AG09319 (cell line): ENCODE data around the gene GPR15LG.
"Not testable (repeated sequence)": the region's sequence is repeated elsewhere in the genome, so short reads cannot be mapped to it uniquely, and the experiment has no call there.

ENCODE experiments used
- DNase-seq: peaks from one replicate; pipeline ENCODE4 v3.0.0-alpha.2; 2010; ENCODE audit warnings: low read depth; ENCODE audit errors: extremely low read depth
- CTCF ChIP-seq: IDR thresholded peaks from 2 replicates; pipeline ENCODE4 v1.5.1; 2011; ENCODE audit warnings: low read depth, mild to moderate bottlenecking, inconsistent platforms, low read length, moderate library complexity

GPR15LG gene

GRCh38 chr10:84140036-84140379 lies 33.6 kb upstream of the GPR15LG start:
- no peak for TF ChIP-seq CTCF
- no peak for DNase-seq

- DNase-seq, result no peak
- TF ChIP-seq CTCF, result no peak
Observed at GRCh38 chr10:84147347-84147746, 26.3 kb upstream of the GPR15LG start.

GRCh38 chr10:84148006-84148597 lies 25.5 kb upstream of the GPR15LG start:
- not testable (repeated sequence) for DNase-seq
- peak; percentile 73 for TF ChIP-seq CTCF

- no peak for DNase-seq
- TF ChIP-seq CTCF, result no peak
Observed at GRCh38 chr10:84149854-84150253, 23.7 kb upstream of the GPR15LG start.

GRCh38 chr10:84152769-84153168 lies 20.8 kb upstream of the GPR15LG start:
- no peak for TF ChIP-seq CTCF
- no peak for DNase-seq

GRCh38 chr10:84155521-84155920 lies 18.1 kb upstream of the GPR15LG start:
- no peak for DNase-seq
- no peak for TF ChIP-seq CTCF

- no peak for TF ChIP-seq CTCF
- no peak for DNase-seq
Observed at GRCh38 chr10:84156009-84156408, 17.6 kb upstream of the GPR15LG start.
